ENCODE results near the gene GKN2.

The GKN2 gene

DNA sequence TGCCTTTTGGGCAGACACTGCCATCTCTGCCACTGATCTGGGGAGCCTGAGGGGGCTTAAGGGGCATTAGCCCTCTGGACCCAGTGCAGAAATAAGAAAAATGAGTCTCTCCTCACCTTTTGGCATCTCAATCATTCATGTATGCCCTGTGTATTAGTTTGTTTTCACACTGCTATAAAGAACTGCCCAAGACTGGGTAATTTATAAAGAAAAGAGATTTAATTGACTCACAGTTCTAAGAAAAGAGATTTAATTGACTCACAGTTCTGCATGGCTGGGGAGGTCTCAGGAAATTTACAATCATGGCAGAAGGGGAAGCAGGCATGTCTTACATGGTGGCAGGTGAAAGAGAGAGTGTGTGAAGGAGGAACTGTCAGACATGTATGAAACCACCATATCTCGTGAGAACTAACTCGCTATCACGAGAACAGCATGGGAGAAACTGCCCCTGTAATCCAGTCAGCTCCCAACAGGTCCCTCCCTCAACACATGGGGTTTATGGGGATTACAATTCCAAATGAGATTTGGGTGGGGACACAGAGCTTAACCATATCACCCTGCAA is 21.5 kb downstream of the GKN2 start (continued):
- TF ChIP-seq, protein P1, sequence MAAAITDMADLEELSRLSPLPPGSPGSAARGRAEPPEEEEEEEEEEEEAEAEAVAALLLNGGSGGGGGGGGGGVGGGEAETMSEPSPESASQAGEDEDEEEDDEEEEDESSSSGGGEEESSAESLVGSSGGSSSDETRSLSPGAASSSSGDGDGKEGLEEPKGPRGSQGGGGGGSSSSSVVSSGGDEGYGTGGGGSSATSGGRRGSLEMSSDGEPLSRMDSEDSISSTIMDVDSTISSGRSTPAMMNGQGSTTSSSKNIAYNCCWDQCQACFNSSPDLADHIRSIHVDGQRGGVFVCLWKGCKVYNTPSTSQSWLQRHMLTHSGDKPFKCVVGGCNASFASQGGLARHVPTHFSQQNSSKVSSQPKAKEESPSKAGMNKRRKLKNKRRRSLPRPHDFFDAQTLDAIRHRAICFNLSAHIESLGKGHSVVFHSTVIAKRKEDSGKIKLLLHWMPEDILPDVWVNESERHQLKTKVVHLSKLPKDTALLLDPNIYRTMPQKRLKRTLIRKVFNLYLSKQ (tag by site-specific recombination; IDR thresholded peaks at IDR 0.05; ENCODE audit: borderline replicate concordance): no peak
- TF ChIP-seq ZNF398 (tag by site-specific recombination; IDR thresholded peaks at IDR 0.05) (no peak), ZNF76 (tag by site-specific recombination; IDR thresholded peaks at IDR 0.05; ENCODE audit: borderline replicate concordance, low read depth) (no peak), ZNF416 (tag by site-specific recombination; IDR thresholded peaks at IDR 0.05) (no peak), BCL11A (tag by site-specific recombination; IDR thresholded peaks at IDR 0.05; ENCODE audit: low read depth) (no peak), ZNF140 (tag by site-specific recombination; IDR thresholded peaks at IDR 0.05) (no peak), ZSCAN30 (tag by site-specific recombination; IDR thresholded peaks at IDR 0.05) (no peak)

- ChIA-PET POLR2A (no interaction called here), CTCF (interaction anchor here (0.6 to 5.5 kb wide), 19 partner anchors 14 to 474 kb away, joined by 3 to 80 read pairs (median 5); partner anchors contain the start of genes ARHGAP25 and FBXO48)
- TF ChIP-seq SCRT2 (tag by site-specific recombination; IDR thresholded peaks at IDR 0.05) (no peak), ZNF433 (tag by site-specific recombination; IDR thresholded peaks at IDR 0.05; ENCODE audit: low read depth) (no peak), ZNF335 (tag by site-specific recombination; conservative IDR thresholded peaks at IDR 0.05) (peak; percentile 62), GLIS1 (tag by site-specific recombination; IDR thresholded peaks at IDR 0.05) (0 out of 2 replicates have a peak, but pooled peaks have one; percentile 27), ZNF214 (tag by site-specific recombination; IDR thresholded peaks at IDR 0.05; ENCODE audit: borderline replicate concordance) (no peak)
- TF ChIP-seq, protein P2, sequence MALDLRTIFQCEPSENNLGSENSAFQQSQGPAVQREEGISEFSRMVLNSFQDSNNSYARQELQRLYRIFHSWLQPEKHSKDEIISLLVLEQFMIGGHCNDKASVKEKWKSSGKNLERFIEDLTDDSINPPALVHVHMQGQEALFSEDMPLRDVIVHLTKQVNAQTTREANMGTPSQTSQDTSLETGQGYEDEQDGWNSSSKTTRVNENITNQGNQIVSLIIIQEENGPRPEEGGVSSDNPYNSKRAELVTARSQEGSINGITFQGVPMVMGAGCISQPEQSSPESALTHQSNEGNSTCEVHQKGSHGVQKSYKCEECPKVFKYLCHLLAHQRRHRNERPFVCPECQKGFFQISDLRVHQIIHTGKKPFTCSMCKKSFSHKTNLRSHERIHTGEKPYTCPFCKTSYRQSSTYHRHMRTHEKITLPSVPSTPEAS (tag by site-specific recombination; IDR thresholded peaks at IDR 0.05): no peak
Observed at GRCh38 chr2:68926796-68927195, 25.9 kb downstream of the GKN2 start.

DNA sequence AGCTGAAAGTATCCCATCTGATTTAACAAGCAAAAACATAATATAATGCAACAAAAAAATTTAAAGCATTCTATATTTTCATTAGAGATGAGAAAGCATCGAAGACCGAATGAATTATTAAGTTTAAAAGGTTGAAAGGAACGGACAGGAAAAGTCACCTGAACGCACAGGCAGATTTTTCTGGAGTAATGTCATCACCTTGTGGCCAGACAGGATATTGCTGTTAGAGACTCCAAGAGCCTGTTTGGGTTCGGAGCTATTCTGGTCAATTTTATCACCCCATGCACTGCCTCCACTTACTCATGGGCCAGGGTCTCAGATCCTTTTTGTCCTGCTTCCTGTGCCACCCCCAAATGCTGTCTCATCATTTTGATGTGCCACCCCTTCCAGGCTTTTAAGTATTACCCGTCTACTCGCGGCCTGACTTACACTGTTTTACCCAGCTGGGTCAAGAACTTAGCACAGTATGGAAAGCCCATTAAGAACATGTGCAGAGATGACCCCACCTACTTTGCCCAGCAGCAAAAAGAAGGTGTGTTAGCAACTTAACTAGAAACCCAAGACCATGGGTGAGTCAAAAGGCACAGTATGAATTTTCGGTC is 27.3 kb downstream of the GKN2 start:
- H3K4me3 ChIP-seq (ENCODE audit: low read depth, low read length): no peak overlapping the region
- POLR2A ChIA-PET: no interaction called here
- TF ChIP-seq ZNF341 (tag by site-specific recombination; IDR thresholded peaks at IDR 0.05; ENCODE audit: low read depth) (no peak), ZNF571 (tag by site-specific recombination; IDR thresholded peaks at IDR 0.05) (no peak), ZNF654 (tag by site-specific recombination; IDR thresholded peaks at IDR 0.05; ENCODE audit: low read depth) (peak; percentile 88), ZNF121 (tag by site-specific recombination; IDR thresholded peaks at IDR 0.05) (no peak), ZNF529 (tag by site-specific recombination; IDR thresholded peaks at IDR 0.05; ENCODE audit: insufficient replicate concordance) (no peak), SP7 (tag by site-specific recombination; IDR thresholded peaks at IDR 0.05) (no peak), ZNF560 (tag by site-specific recombination; IDR thresholded peaks at IDR 0.05; ENCODE audit: borderline replicate concordance) (no peak)
- TF ChIP-seq, protein P3, sequence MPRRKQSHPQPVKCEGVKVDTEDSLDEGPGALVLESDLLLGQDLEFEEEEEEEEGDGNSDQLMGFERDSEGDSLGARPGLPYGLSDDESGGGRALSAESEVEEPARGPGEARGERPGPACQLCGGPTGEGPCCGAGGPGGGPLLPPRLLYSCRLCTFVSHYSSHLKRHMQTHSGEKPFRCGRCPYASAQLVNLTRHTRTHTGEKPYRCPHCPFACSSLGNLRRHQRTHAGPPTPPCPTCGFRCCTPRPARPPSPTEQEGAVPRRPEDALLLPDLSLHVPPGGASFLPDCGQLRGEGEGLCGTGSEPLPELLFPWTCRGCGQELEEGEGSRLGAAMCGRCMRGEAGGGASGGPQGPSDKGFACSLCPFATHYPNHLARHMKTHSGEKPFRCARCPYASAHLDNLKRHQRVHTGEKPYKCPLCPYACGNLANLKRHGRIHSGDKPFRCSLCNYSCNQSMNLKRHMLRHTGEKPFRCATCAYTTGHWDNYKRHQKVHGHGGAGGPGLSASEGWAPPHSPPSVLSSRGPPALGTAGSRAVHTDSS (tag by site-specific recombination; IDR thresholded peaks at IDR 0.05): no peak
- TF ChIP-seq, protein P4, sequence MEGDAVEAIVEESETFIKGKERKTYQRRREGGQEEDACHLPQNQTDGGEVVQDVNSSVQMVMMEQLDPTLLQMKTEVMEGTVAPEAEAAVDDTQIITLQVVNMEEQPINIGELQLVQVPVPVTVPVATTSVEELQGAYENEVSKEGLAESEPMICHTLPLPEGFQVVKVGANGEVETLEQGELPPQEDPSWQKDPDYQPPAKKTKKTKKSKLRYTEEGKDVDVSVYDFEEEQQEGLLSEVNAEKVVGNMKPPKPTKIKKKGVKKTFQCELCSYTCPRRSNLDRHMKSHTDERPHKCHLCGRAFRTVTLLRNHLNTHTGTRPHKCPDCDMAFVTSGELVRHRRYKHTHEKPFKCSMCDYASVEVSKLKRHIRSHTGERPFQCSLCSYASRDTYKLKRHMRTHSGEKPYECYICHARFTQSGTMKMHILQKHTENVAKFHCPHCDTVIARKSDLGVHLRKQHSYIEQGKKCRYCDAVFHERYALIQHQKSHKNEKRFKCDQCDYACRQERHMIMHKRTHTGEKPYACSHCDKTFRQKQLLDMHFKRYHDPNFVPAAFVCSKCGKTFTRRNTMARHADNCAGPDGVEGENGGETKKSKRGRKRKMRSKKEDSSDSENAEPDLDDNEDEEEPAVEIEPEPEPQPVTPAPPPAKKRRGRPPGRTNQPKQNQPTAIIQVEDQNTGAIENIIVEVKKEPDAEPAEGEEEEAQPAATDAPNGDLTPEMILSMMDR (tag by site-specific recombination; IDR thresholded peaks at IDR 0.05): peak; percentile 46; the same call in 1 of the 2 replicates

More at GRCh38 chr2:68926796-68927195, 25.9 kb downstream of the GKN2 start:
- Histone ChIP-seq H3K4me3 (ENCODE audit: low read depth, low read length) (no peak overlapping the region), H3K27ac (ENCODE audit: extremely low read depth, low read depth, low read length) (no peak overlapping the region), H3K4me1 (ENCODE audit: control insufficient read depth, insufficient read depth, low read length) (no peaks in the 10 kb centered on the region), H3K9me3 (ENCODE audit: control insufficient read depth, insufficient read depth, low read depth, low read length) (no peaks in the 10 kb centered on the region), H3K36me3 (ENCODE audit: control insufficient read depth in 2 of 2, insufficient read depth in 1 of 2, low read length in 2 of 2) (no peaks in the 10 kb centered on the region)

More for the DNA sequence above, 27.3 kb downstream of the GKN2 start:
- CTCF ChIA-PET: interaction anchor here (0.5 to 5.5 kb wide), 51 partner anchors 9 to 600 kb away, joined by 3 to 80 read pairs (median 4); partner anchors contain the start of gene FBXO48
- Histone ChIP-seq H3K36me3 (ENCODE audit: control insufficient read depth in 2 of 2, insufficient read depth in 1 of 2, low read length in 2 of 2) (no peaks in the 10 kb centered on the region), H3K27ac (ENCODE audit: extremely low read depth, low read depth, low read length) (no peak overlapping the region), H3K4me1 (ENCODE audit: control insufficient read depth, insufficient read depth, low read length) (no peaks in the 10 kb centered on the region), H3K9me3 (ENCODE audit: control insufficient read depth, insufficient read depth, low read depth, low read length) (no peaks in the 10 kb centered on the region)
